Ureter (tissue), 1 donor: Measurements from ENCODE around the gene PRM2. TPM values are rescaled to one million over a fixed set of nuclear protein-coding genes. Genes with fewer than 3 reads are reported as not detected.
"Not testable (repeated sequence)": the region's sequence is repeated elsewhere in the genome, so short reads cannot be mapped to it uniquely, and the experiment has no call there.

Source experiments
- DNase-seq: peaks from one replicate; pipeline ENCODE4 v3.0.0-alpha.2; 2020; ENCODE audit warnings: low spot score
- total RNA-seq: library from RNA; stranded (reverse); gene quantifications from one replicate; pipeline ENCODE4 v1.2.4, GENCODE V29; 2023
- donor health status: DM: yes; HTN: yes; CAD: no.

PRM2 gene
- total RNA-seq, 1 donor from 2014 or later: not detected

DNA sequence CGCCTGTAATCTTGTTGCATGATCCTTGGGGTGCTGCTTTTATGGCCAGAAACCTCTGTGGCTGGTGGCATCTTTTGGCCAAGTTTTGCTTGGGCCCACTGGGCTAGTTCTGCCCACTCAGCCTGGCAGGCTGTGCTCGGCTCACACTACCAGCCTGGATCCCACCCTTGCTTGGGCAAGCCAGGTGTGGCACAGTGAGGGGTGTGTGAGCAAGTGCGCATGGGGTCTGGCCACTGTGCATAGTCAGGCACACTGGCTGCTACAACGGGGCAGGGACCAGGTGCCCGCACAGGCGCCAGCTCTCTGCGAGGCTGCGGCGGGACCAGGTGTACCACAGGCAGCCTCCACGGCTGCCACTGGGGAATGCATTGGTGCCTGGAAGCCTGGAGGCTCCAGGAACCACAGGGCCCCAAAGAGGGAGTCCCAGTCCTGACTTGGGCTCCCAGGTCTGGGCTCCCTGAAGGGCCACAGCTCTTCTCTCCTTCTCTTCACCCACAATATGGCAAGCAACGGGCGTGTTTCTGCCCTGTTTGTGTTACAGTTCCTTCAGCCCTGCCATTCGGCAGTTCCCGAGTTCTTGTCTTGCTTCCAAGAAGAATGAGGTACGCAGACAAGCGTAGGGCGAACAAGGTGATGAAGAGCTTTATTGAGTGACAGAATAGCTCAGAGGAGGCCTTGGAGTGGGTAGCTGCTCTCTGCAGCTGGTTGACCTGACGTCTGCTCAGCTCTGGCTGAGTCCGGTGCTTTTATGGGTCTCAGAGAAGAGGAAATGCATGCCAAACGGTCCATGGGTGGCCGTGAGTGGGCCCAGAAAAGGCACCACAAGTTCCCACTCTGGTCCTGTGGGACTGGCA is 31.6 kb upstream of the PRM2 start:
- no peak for DNase-seq

DNA sequence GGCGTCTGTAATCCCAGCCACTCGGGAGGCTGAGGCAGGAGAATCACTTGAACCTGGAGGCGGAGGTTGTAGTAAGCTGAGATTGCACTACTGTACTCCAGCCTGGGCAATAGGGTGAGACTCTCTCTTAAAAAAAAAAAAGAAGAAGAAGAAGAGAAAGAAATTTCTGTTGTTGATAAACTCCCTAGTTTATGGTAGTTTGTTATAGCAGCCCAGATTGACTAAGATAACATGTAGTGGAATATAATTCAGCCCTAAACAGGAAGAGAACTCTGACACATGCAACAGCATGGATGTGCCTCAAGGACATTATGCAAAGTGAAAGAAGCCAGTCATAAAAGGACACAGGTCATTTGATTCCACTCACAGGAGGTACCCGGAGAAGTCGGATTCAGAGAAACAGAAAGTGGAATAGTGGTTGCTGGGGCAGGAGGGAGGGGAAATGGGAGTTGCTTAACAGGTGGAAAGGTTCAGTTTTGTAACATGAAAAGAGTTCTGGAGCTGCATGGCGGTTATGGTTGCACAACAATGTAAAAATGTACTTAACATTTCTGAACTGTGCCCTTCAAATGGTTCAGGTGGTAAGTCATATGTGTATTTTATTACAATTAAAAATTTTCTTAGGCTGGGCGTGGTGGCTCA is 30.8 kb upstream of the PRM2 start:
- no peak for DNase-seq

DNA sequence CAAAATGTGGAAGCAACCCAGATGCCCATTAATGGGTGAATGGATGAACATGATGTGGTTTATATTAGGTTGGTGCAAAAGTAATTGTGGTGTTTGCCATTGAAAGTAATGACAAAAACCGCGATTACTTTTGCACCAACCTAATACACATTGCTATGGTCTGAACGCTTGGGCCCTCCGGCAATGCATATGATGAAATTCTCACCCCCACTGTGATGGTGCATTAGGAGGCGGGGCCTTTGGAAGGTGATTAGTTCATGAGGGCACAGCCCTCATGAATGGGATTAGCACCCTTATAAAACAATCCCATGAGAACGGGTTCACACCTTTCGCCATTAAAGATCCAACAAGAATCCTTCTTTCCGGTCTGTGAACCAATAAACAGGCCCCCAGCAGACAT is 30.1 kb upstream of the PRM2 start:
- no peak for DNase-seq

DNA sequence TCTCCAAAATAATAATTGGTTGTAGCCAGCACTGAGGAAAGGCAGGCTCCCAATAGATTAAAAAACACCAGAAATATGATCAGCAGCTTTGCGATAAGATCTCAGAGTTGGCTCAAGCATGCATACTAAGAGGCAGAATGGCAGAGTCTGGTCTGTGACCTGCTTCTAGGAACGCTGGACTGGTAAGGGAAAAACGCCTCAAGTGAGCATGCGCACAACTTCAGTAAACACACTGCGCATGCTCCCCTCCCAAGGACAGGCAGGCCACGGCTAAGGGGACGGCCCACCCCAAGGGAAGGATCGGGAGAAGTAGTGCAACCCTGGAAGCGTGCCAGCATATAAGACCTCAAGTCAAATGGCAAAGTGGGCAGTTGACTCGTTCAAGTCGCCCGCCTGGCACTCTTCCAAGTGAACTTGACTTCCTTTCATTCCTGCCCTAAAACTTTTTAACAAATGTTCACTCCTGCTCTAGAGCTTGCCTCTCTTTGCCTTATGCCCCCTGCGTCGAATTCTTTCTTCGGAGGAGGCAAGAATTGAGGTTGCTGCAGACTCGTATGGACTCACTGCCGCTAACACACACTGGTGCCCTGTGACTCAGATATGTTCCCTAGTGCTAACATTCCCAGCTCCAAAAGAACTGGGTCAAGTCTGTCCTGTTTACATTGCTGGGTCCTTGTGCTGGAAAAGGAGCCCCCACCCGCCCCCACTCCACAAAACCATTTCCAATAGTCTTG is 27.3 kb upstream of the PRM2 start:
- peak; percentile 64 for DNase-seq

DNA sequence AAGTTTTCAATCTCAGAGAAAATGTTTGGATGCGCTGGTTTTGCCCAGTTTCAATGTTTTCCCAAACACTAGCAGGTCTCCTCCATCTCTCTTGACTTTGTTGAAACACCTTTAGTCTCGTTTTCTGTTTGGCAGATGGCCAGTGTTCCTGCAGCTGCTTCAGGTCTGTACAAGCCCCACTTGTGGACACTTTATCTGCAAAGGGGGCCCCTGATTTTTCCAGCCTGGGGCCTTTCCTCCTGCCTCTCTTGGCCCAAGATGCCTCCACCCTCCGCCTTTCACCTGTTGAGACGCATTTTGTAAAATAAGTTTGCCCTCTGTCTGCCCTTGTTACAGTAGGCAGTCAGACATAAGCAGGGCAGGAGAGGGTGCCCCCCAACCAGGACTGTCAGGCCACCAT is 26.7 kb upstream of the PRM2 start:
- peak; percentile 84 for DNase-seq

DNA sequence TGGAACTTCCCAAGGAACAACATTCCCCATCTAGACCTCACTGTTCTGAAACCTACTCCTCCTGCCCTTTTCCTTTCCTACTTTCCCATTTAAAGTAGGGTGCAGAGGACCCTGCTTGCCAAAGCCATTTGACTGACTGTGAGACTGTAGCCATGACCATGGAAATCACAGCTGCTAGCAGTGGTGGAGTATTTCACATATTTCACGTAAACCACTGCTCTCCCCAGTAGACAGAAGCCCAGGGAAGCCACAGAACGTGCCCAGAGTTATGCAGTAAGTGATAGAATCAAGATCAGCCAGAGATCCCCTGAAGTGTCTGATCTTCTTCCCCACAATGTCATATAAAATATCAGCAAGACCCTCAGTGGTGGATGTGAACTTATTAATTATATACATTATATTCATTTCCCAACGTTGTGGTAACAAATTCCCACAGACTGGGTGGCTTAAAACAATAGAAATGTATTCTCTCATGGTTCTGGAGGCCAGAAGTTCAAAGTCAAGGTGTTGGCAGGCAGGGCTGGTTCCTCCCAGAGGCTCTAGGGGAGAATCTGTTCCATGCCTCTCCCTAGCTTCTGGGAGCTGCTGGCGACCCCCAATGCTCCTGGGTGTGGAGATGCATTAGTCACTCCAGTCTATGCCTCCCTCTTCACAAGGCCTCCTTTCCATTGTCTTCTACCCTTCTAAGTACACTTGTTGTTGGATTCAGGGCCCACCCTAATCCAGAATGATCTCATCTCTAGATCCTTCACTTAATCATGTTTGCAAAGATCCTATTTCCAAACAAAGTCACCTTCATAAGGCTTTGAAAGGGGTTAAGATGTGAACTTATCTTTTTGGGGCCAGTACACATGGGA is 25.6 kb upstream of the PRM2 start:
- DNase-seq: no peak

DNA sequence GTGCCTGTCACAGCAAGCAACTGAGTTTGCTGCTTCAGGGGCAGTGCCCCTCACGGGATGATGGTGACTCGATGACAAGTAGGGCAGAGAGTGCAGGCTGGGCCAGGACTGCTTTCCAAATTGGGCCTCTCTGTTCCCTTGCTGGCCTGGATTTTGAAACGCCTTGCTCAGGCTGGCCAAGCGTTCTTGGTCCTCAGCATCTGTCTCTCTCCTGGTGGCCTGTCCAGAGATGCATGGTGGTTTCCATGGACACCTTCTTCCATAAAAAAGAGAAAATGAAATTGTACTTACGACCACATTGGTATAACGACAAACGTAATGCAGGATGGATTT is 24.2 kb upstream of the PRM2 start:
- DNase-seq: no peak

DNA sequence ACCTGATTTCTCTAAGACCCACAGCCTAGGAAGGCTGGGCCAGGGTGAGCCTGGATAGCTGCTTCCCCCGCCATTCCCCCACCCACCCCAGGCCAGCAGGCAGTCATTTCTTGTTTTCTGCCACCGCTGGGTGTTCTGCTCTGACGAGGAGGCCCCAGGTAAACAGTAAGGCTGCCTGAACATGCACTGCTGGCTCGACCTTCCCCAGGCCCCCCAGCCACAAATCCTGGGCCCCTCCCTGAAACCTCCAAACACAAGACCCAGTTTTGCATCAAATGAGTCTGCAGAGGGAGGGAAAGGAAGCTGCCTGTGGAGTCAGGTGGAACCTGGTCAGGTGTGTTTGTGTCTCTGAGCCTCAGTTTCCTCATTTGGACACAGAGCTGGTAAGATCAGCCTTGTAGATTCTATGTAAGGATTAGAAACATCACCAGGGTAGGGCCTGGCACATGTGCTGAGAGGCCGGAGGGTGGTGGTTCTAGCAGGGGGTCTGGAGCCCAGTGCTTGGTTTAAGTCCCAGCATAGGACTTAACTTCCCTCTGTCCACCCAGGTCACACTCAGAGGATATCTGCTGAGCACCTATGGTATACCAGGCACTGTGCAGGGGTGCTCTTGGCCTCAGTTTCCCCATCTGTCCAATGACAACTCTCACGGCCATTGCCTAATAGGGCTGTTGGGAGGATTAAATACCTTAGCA is 23.7 kb upstream of the PRM2 start:
- no peak for DNase-seq

DNA sequence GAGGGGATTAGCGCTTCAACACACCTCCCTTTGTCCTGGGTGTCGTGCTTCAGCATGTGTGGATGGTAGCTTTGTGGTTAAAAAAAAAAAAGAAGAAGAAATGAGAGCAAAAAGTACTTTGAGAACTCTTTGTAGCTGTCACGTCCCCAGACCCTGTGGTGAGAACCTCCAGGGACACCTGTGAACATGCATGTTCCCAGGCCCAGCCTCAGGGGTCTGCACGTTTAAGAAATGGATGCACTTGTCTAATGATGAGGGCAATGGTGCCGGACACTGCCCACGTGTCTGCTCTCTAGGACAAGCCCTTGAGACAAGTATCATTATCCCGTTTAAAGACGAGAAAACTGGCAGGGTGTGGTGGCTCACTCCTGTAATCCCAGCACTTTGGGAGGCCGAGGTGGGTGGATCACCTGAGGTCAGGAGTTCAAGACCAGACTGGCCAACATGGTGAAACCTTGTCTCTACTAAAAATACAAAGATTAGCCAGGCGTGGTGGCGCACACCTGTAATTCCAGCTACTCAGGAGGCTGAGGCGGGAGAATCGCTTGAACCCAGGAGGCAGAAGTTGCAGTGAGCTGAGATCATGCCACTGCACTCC is 22.8 kb upstream of the PRM2 start:
- not testable (repeated sequence) for DNase-seq

DNA sequence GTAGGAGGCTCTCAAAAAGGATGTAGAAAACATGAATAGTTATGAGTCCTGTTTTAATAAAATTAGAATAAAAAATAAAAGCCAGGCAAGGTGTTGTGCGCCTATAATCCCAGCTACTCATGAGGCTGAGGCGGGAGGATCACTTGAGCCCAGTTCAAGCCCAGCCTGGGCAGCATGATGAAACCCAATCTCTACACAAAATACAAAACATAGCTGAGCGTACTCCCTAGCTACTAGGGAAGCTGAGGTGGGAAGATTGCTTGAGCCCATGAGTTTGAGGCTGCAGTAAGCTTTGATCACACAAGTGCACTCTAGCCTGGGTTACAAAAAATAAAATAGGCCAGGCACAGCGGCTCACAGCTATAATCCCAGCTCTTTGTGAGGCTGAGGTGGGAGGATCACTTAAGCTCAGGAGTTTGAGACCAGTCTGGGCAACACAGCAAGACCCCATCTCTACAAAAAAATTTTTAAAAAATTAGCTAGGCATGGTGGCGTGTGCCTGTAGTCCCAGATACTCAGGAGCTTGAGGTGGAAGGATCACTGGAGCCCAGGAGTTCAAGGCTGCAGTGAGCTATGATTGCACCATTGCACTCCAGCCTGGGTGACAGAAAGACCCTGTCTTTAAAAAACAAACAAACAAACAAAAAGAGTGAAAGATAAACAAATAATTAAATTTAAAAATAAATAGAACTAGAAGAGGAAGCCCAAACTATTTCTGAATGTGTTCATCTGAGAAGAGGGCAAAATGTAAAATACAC is 22.0 kb upstream of the PRM2 start:
- DNase-seq: no peak

DNA sequence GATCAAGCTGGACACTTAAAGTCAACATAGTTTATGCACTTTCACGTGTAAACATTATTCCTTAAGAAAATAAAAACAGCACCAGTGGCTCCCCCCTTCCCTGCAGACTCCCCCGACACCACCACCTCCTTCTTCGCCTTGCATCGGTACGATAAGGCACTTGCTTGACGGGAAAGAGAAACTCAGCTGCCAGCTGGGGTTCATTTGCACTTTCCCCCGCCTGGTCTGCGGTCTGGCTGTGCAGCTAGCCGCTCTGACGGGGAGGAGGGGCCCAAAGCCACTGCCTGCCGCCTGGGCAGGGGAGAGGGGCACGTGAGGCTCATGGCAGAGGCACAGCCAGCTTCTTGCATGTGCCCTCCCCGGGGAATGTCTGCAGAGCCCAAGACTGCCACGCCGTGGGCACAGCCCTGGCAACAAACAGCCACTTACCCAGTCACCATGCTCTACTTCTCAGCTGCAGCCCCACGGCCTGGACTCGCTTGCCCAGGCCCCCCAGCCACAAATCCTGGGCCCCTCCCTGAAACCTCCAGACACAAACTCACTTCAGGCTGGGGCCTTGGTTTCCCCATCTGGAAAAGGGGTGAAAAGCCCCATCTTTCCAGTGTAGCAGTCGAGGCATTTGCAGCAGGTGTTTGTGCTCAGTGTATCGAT is 21.3 kb upstream of the PRM2 start:
- DNase-seq: peak; percentile 84

DNA sequence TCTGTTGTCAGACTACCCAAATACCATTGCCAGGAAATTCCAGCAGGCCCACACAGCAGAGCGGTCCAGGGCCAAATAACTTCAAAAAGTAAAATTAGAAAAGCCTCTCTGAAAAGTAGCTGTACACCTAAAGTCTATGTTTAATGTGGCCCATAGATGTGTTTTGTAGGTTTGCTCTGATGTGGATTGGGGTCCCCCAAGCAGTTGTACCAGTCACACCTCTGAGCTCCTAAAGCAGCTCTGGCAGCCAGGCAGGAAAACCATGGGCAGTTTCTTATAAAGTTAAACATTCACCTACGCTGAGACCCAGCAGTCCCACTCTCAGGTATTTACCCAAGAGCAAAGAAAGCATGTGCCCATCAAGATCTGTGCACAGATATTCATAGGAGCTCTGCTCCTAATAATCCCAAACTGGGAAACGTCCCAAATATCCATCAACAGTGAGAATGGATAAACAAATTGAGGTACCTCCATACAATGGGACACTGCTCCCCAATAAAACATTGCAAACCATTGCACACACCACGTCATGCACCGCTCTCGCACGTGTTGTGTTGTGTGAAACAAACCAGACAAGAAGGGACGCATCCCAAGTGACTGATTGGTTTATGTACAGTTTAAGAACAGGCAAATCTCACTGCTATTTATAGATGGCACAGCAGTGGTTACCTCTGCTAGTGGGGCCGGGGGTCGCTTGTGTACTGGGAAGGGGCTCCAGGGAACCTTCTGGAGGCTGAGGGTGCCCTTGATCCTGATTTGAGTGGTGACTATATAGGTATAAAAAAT is 20.6 kb upstream of the PRM2 start:
- DNase-seq: no peak

DNA sequence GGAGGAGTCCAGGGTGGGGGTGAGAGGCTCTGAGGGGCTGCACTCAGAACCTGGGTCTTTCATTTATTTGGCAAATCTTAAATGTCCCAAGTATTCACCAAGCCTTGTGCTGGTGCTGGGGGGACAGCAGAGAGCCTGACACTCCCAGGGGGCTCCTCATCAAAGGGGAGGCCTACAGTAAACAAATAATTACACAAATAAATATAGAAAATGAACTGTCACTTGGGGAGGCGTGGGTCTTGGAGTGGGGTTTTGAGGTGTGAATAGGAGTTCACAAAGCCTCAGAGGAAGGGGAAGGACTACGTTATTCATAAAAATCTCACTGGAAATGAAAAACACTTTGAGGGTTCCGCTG is 20.0 kb upstream of the PRM2 start:
- no peak for DNase-seq

DNA sequence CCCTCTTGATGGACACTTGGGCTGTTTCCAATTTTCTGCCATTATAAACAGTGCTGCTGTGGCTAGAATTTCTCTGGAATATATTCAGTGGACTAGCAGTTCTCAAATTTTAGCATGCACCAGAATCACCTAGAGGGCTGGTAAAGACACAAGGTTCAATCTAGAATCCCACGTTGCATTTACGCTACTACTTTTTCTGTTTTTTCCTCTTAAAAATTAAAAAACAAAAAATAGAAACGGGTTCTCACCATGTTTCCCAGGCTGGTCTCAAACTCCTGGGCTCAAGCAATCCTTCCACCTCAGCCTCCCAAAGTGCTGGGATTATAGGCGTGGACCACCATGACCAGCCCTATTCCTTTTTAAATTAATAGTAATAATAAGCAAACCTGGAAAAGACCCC is 19.4 kb upstream of the PRM2 start:
- no peak for DNase-seq

DNA sequence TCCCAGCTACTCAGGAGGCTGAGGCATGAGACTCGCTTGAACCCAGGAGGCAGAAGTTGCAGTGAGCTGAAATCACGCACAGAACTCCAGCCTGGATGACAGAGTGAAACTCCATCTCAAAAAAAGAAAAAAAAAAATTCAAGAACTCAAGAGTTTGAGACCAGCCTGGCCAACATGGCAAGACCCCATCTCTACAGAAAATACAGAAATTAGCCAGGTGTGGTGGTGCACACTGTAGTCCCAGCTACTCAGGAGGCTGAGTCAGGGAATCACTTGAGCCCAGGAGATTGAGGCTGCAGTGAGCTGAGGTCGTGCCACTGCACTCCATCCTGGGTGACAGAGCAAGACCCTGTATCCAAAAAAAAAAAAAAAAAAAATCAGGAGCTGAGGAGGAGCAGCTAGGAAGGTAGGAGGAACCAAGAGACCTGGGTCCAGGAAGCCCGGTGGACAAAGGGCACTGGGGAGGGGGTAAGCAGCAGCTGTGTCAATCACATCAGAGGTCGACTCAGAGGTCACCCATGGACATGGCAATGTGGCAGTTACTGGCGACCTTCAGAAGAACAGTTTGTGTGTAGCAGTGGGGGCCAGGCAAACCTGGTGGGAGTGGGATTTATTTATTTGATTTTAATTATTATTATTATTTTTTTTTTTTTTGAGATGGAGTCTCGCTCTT is 15.9 kb upstream of the PRM2 start:
- no peak for DNase-seq

DNA sequence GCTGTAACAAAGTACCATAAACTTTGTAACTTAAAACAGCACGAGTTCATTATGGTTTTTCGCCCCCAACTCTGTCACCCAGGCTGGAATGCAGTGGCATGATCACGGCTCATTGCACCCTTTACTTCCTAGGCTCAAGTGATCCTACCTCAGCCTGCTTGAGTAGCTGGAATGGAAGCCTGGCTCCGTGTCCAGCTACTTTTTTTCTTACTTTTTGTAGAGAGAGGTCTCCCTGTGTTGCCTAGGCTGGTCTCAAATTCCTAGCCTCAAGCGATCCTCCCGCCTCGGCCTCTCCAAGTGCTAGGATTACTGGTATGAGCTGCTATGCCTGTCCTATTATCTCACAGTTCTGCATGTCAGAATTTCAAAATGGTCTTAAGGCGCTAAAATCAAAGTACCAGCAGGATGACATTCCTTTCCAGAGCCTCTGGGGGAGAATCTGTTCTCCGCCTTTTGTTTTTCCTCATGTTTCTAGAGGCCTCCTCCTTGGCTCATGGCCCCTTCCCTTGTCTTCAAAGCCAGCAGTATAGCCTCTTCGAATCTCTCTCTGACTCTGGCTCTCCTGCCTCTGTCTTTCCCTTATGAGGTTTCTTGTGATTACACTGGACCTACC is 14.9 kb upstream of the PRM2 start:
- DNase-seq: no peak

DNA sequence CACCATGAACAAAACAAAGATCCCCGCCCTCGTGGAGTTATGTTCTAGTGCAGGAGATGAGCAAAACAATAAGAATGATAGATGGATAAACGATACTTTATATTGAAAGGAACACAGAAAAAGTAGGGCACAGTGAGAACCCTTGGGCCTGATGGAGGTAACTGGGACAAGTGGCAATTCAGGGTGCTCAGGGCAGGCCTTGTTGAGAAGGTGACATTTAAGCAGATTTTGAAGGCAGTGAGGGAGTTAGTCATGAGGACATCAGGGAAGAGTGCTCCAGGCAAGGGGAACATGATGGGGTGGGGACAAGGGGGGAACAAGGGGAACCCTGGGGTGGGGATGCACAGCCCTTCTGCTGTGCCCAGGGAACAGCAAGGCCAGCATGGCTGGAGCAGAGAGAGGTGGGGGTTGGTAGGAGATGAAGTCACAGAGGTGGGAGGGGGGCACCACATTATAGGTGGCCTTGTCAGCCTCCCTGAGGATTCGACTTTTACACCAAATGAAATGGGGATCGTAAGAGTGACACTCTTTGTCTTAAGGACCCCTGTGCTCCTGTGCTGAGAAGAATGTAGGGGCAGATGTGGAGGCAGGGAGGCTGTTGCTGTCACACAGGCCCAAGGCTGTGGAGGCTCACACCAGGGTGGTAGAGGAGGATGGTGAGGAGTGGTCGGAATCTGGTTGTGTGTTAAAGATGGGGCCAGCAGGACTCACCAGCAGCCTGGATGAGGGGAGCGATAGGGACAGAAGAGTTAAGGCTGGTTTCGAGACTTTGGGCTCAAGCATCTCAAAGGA is 14.0 kb upstream of the PRM2 start:
- no peak for DNase-seq
